Measurements from ENCODE around the gene ST7. TPM values are rescaled to one million over a fixed set of nuclear protein-coding genes. Genes with fewer than 3 reads are reported as not detected.
A peak's percentile ranks its signal among the peaks of the same experiment; 100 is the strongest.

Gene ST7
- total RNA-seq, 2 experiments from 2014 or later: 9.6 to 10.7 TPM

- POLR2A ChIA-PET: interaction anchor here (0.7 to 0.9 kb wide), 2 partner anchors 10 to 556 kb away, joined by 3 to 4 read pairs; no protein-coding TSS in a partner anchor
- Histone ChIP-seq H3K4me1 (ENCODE audit: insufficient read depth, low read length, poor library complexity, severe bottlenecking) (no peaks in the 10 kb centered on the region), H3K4me2 (ENCODE audit: low read length) (no peak overlapping the region), H3K9me3 (ENCODE audit: low read length) (no peaks in the 10 kb centered on the region), H3K4me3 (ENCODE audit: low read depth, low read length, poor library complexity, severe bottlenecking) (no peak overlapping the region), H3K79me2 (ENCODE audit: insufficient read depth, low read depth, low read length) (no peaks in the 10 kb centered on the region), H3K9me2 (ENCODE audit: insufficient read depth, low read length) (no peaks in the 10 kb centered on the region), H2AFZ (ENCODE audit: low read length) (no peak overlapping the region), H3K36me3 (ENCODE audit: insufficient read depth, low read length) (no peaks in the 10 kb centered on the region), H3K27ac (ENCODE audit: low read depth, low read length, poor library complexity, severe bottlenecking) (no peak overlapping the region), H4K20me1 (ENCODE audit: insufficient read depth, low read length) (no peaks in the 10 kb centered on the region)
- intact Hi-C loops (cut with micrococcal nuclease; ENCODE audit: unreplicated experiment): loop anchor here (5.0 kb wide), 1 partner anchor 174 kb away; no protein-coding TSS in a partner anchor
- CTCF ChIA-PET (ENCODE audit: unreplicated experiment): no interaction called here
- BruUV-seq (replicated peaks): no TSS peak
- TF ChIP-seq EZH2phosphoT487 (IDR thresholded peaks at IDR 0.05; ENCODE audit: borderline replicate concordance, low read depth, low read length) (no peak), CTCF (conservative IDR thresholded peaks at IDR 0.05; ENCODE audit: low read length) (peak; percentile 88)
- peak; percentile 49 for DNase-seq (ENCODE audit: low spot score)
Observed at GRCh38 chr7:117212969-117213877, 259.9 kb downstream of the ST7 start.

- no peaks in the 10 kb centered on the region for H3K36me3 ChIP-seq (ENCODE audit: insufficient read depth, low read length)
- BruUV-seq (replicated peaks): no TSS peak
- no peaks in the 10 kb centered on the region for H4K20me1 ChIP-seq (ENCODE audit: insufficient read depth, low read length)
- no peaks in the 10 kb centered on the region for H3K9me2 ChIP-seq (ENCODE audit: insufficient read depth, low read length)
- ChIA-PET POLR2A (no interaction called here), CTCF (ENCODE audit: unreplicated experiment) (no interaction called here)
- H3K9me3 ChIP-seq (ENCODE audit: low read length): no peaks in the 10 kb centered on the region
- no peak for TF ChIP-seq EZH2phosphoT487 (IDR thresholded peaks at IDR 0.05; ENCODE audit: borderline replicate concordance, low read depth, low read length)
- no peak for TF ChIP-seq CTCF (conservative IDR thresholded peaks at IDR 0.05; ENCODE audit: low read length)
- no peak overlapping the region for H3K27ac ChIP-seq (ENCODE audit: low read depth, low read length, poor library complexity, severe bottlenecking)
- H3K4me3 ChIP-seq (ENCODE audit: low read depth, low read length, poor library complexity, severe bottlenecking): no peak overlapping the region
- no peaks in the 10 kb centered on the region for H3K79me2 ChIP-seq (ENCODE audit: insufficient read depth, low read depth, low read length)
- intact Hi-C loops (cut with micrococcal nuclease; ENCODE audit: unreplicated experiment): no loop called here
- no peak overlapping the region for H2AFZ ChIP-seq (ENCODE audit: low read length)
- no peaks in the 10 kb centered on the region for H3K4me1 ChIP-seq (ENCODE audit: insufficient read depth, low read length, poor library complexity, severe bottlenecking)
- no peak overlapping the region for H3K4me2 ChIP-seq (ENCODE audit: low read length)
- no peak for DNase-seq (ENCODE audit: low spot score)
Observed at GRCh38 chr7:117216010-117216409, 262.7 kb downstream of the ST7 start.

All from OCI-LY7 (cell line).